ENCODE measurements around the gene INTS11.

The INTS11 gene

GRCh38 chr1:1305300-1306069 is 19.0 kb downstream of the INTS11 start:
- Histone ChIP-seq H3K4me1 (ENCODE audit: control insufficient read depth in 1 of 2, insufficient read depth in 1 of 2, low read depth in 1 of 2, low read length in 1 of 2) (peaks cover 37 to 43% of the 10 kb centered on the region in 2 experiments), H3K27ac (peak overlapping the region; percentile 9), H3K4me3 (ENCODE audit: low read depth in 1 of 2, low read length in 1 of 2) (peak overlapping the region in 1 of 2 experiments; percentile 10), H3K9me3 (no peaks in the 10 kb centered on the region), H3K36me3 (peaks cover 7% of the 10 kb centered on the region), H3K27me3 (peaks cover 4% of the 10 kb centered on the region)
- TF ChIP-seq CTCF (IDR thresholded peaks at IDR 0.05) = no peak

- H3K36me3 ChIP-seq = no peaks in the 10 kb centered on the region
- no peak for TF ChIP-seq CTCF (IDR thresholded peaks at IDR 0.05)
- H3K27ac ChIP-seq = peak overlapping the region; percentile 9
- no peaks in the 10 kb centered on the region for H3K9me3 ChIP-seq
- peaks cover 2% of the 10 kb centered on the region for H3K27me3 ChIP-seq
- no peak overlapping the region for H3K4me3 ChIP-seq (ENCODE audit: low read depth in 1 of 2, low read length in 1 of 2)
- H3K4me1 ChIP-seq (ENCODE audit: control insufficient read depth in 1 of 2, insufficient read depth in 1 of 2, low read depth in 1 of 2, low read length in 1 of 2) = peaks cover 36 to 42% of the 10 kb centered on the region in 2 experiments
Observed at GRCh38 chr1:1304331-1305299, 19.8 kb downstream of the INTS11 start.

GRCh38 chr1:1303736-1304135 is 20.7 kb downstream of the INTS11 start:
- H3K4me3 ChIP-seq (ENCODE audit: low read depth in 1 of 2, low read length in 1 of 2) = no peak overlapping the region

GRCh38 chr1:1302951-1303509 is 21.4 kb downstream of the INTS11 start:
- Histone ChIP-seq H3K27me3 (no peaks in the 10 kb centered on the region), H3K4me1 (ENCODE audit: control insufficient read depth in 1 of 2, insufficient read depth in 1 of 2, low read depth in 1 of 2, low read length in 1 of 2) (peaks cover 28 to 31% of the 10 kb centered on the region in 2 experiments), H3K36me3 (peaks cover 2% of the 10 kb centered on the region), H3K27ac (no peak overlapping the region), H3K9me3 (no peaks in the 10 kb centered on the region), H3K4me3 (ENCODE audit: low read depth in 1 of 2, low read length in 1 of 2) (no peak overlapping the region)
- TF ChIP-seq CTCF (IDR thresholded peaks at IDR 0.05) = no peak

More at GRCh38 chr1:1303736-1304135, 20.7 kb downstream of the INTS11 start:
- H3K4me1 ChIP-seq (ENCODE audit: control insufficient read depth in 1 of 2, insufficient read depth in 1 of 2, low read depth in 1 of 2, low read length in 1 of 2) = peaks cover 28 to 33% of the 10 kb centered on the region in 2 experiments
- no peak overlapping the region for H3K27ac ChIP-seq
- H3K9me3 ChIP-seq = no peaks in the 10 kb centered on the region
- H3K27me3 ChIP-seq = no peaks in the 10 kb centered on the region
- TF ChIP-seq CTCF (IDR thresholded peaks at IDR 0.05) = no peak
- H3K36me3 ChIP-seq = no peaks in the 10 kb centered on the region

- no peak for TF ChIP-seq CTCF (IDR thresholded peaks at IDR 0.05)
Observed at GRCh38 chr1:1302006-1302430, 22.4 kb downstream of the INTS11 start.

More at GRCh38 chr1:1302006-1302430, 22.4 kb downstream of the INTS11 start:
- H3K9me3 ChIP-seq = no peaks in the 10 kb centered on the region
- H3K27me3 ChIP-seq = no peaks in the 10 kb centered on the region
- no peak overlapping the region for H3K4me3 ChIP-seq (ENCODE audit: low read depth in 1 of 2, low read length in 1 of 2)
- no peak overlapping the region for H3K27ac ChIP-seq
- peaks cover 23 to 27% of the 10 kb centered on the region in 2 experiments for H3K4me1 ChIP-seq (ENCODE audit: control insufficient read depth in 1 of 2, insufficient read depth in 1 of 2, low read depth in 1 of 2, low read length in 1 of 2)
- peaks cover 8% of the 10 kb centered on the region for H3K36me3 ChIP-seq

All from neutrophil (primary cell).